Motor neuron (in vitro differentiated cells): ENCODE measurements around the gene DKK2. TPM values are rescaled to one million over a fixed set of nuclear protein-coding genes. Genes with fewer than 3 reads are reported as not detected.

ENCODE experiments used
- ATAC-seq, 8 experiments: fragments of 200-7000 bp; cut with Tn5 transposase; replicated peaks in 6 of 8; 2 replicates each; pipeline ENCODE4 v1.8.0; 2021; ENCODE audit warnings: mild to moderate bottlenecking in 8 of 8, moderate library complexity in 8 of 8
- H3K27ac ChIP-seq, 2 donors: fragments of 250-450 bp; sonication (Bioruptor Pico); 2 replicates each; pipeline ENCODE4 v1.9.0; 2021; ENCODE audit warnings: antibody characterized with exemption in 2 of 2, mild to moderate bottlenecking in 2 of 2, moderate library complexity in 1 of 2
- H3K4me1 ChIP-seq, 2 donors: fragments of 250-450 bp; sonication (Bioruptor Pico); replicated peaks in 1 of 2; 2 replicates each; pipeline ENCODE4 v1.6.1; 2021; ENCODE audit warnings: antibody characterized with exemption in 2 of 2, mild to moderate bottlenecking in 2 of 2, moderate library complexity in 1 of 2
- H3K4me3 ChIP-seq, 5 donors: fragments of 250-450 bp; sonication (Bioruptor Pico); 2 replicates each; pipeline ENCODE4 v1.9.0; 2021; ENCODE audit warnings: antibody characterized with exemption in 5 of 5, mild to moderate bottlenecking in 5 of 5, moderate library complexity in 4 of 5
- WGBS, 10 experiments: fragments of 450-650 bp; shearing (Covaris generic); methylation state at CpG; one replicate each; pipeline ENCODE4 v1.0.0; 2022; 5-methylcytosine and 5-hydroxymethylcytosine counted together
- in situ Hi-C, 9 experiments: fragments of 400-800 bp; cut with MboI; loops; one replicate each; pipeline ENCODE4 v1.15.0; 2021; ENCODE audit warnings: low sequenced_read_pairs in 9 of 9, low pct_unique_long_range_greater_than_20kb in 2 of 9; ENCODE audit not compliant: unreplicated experiment in 9 of 9
- total RNA-seq, 8 experiments: library from RNA; unstranded; fragments of 300-600 nt; gene quantifications; 2 replicates each; pipeline versions ENCODE4 v1.2.3 to v1.2.4, GENCODE V29; 2022

The DKK2 gene, protein sequence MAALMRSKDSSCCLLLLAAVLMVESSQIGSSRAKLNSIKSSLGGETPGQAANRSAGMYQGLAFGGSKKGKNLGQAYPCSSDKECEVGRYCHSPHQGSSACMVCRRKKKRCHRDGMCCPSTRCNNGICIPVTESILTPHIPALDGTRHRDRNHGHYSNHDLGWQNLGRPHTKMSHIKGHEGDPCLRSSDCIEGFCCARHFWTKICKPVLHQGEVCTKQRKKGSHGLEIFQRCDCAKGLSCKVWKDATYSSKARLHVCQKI
- total RNA-seq, result 10 to 100 TPM in 1 of 8 experiments, 1 to 10 TPM in 1, under 1 TPM in 6; 0.09 to 12.0 (median 0.54) TPM

DNA sequence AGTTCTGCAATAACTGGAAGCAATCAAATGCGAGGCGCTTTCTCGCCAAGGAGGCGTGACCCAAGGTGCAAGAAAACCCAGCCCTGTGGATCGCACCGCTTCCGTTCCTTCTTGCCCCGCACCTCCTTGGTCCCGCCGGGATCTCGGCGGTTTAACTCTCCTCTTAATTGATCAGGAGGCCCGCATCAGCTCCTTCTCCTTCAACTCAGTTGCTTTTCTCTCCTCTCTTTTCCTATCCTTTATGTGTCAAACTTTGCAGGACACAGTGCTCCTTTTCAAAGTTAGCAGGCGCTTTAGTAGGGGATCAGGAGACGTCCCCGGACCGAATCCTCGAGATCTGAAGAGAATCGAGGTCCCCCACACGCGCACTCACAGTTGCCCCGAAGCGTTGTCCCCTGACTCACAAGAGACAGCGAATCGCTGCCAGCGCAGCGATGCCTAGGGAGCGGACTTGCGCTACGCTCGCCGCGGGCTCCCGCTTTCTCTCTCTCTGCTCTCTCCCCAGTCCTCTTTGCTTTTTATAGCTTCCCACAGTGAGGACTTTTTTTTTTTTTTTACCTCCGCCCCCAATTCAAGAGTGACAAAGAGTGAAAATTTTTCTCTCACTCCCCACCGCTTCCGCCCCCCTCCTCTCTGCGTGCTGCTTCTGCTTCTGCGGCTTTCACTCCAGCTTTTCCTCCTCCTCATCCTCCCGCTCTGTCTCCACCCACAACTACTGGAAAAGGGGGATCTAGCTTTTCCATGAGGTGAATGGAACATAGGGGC is at the start of gene DKK2:
DKK2 (minus strand) TSS at position 495 of the 765 bp plus-strand sequence. CDS start 722 bp downstream, outside the sequence.
- Histone ChIP-seq H3K4me3 (peak within 1 kb of the TSS; percentile 28 to 58 (median 41)), H3K4me1 (peaks cover 3 to 4% of the 10 kb centered on the region in 2 donors), H3K27ac (no peak within 1 kb of the TSS)
- in situ Hi-C loops, result no loop called here
- peak; percentile 2 to 45 (median 33) for ATAC-seq
- WGBS, 10 experiments, result 0 to 6% (median 0%) methylated on average over 2 to 12 of the region's 40 CpGs; no CpG with 5 or more reads in 3 of the 10 experiments

DNA sequence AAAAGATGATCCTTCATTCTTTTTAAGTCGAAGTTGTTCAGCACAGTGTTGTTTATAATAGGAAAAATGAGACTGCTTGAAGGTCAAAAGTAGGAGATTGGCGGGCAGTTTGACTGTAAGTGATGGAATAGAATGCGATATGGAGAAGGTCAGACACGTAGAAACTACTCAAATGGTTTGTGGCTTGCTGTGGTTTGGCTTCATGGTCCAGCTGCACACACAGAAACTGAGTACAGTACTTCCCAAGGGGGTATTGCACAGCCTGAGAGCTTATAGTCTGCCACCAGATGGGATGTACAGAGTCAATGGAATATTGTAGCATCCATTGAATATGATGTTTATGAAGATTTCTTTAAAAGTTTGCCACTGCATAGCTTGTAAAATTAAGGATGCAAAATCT is 41.1 kb upstream of the DKK2 start:
- ATAC-seq, result no peak
- H3K27ac ChIP-seq, result no peak overlapping the region
- H3K4me3 ChIP-seq, result no peak overlapping the region
- in situ Hi-C loops, result loop anchor here in 1 of 9 experiments (25.0 kb wide), 1 partner anchor 435 kb away; no protein-coding TSS in a partner anchor
- H3K4me1 ChIP-seq, result no peaks in the 10 kb centered on the region
- 52 to 100% (median 80%) methylated on average over 1 to 4 of the region's 4 CpGs; no CpG with 5 or more reads in 1 of the 10 experiments for WGBS, 10 experiments

GRCh38 chr4:107072836-107073736 is 37.0 kb upstream of the DKK2 start:
- ATAC-seq, result no peak

DNA sequence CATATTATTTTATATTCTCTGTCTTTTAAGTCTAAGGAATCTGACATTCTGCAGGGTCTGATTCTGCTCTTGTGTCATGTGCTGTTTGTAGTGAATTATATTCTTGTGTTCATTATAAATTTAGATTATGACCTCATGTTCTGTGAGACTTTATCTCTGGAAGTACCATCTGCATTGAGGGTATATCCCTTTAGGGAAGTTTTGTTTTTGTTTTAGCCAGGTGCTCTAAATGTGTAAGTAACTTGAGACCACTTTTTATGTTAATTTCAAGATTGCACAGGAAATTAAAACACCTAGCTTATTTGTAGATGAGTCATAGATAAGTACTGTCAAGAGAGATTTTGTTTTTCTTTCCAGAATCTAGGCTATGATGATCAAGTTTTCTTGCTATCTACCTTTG is 35.0 kb upstream of the DKK2 start:
- no peaks in the 10 kb centered on the region for H3K4me1 ChIP-seq
- H3K4me3 ChIP-seq, result no peak overlapping the region
- peak in 1 of 8 experiments; percentile 28 for ATAC-seq
- H3K27ac ChIP-seq, result no peak overlapping the region
- in situ Hi-C loops, result no loop called here

More at GRCh38 chr4:107072836-107073736, 37.0 kb upstream of the DKK2 start:
- in situ Hi-C loops, result no loop called here
- Histone ChIP-seq H3K4me3 (no peak overlapping the region), H3K27ac (no peak overlapping the region), H3K4me1 (no peaks in the 10 kb centered on the region)
- 97 to 100% methylated on average over 1 to 6 of the region's 32 CpGs; no CpG with 5 or more reads in 8 of the 10 experiments for WGBS, 10 experiments

DNA sequence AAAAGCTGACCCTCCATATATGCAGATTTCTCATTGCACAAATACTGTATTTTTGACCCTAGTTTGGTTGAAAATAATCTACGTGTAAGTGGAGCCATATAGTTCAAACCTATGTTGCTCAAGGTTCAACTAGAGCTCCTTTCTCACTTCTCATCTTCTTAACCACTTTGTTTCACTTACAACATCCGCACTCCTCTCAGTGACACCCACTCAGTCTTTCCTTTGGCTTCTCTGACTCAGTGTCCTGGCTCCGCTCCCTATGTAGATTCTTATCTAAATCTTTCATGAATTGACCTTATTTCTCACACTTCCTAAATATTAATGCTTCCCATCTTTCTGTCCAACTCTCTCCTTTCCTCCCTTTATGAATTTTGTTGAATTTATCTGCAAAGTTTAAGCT is 32.9 kb upstream of the DKK2 start:
- Histone ChIP-seq H3K4me3 (no peak overlapping the region), H3K4me1 (no peaks in the 10 kb centered on the region), H3K27ac (no peak overlapping the region)
- in situ Hi-C loops, result no loop called here
- ATAC-seq, result peak in 2 of 8 experiments; percentile 28 to 59
- 35 to 100% (median 63%) methylated on average over 1 to 3 of the region's 3 CpGs; no CpG with 5 or more reads in 1 of the 10 experiments for WGBS, 10 experiments

DNA sequence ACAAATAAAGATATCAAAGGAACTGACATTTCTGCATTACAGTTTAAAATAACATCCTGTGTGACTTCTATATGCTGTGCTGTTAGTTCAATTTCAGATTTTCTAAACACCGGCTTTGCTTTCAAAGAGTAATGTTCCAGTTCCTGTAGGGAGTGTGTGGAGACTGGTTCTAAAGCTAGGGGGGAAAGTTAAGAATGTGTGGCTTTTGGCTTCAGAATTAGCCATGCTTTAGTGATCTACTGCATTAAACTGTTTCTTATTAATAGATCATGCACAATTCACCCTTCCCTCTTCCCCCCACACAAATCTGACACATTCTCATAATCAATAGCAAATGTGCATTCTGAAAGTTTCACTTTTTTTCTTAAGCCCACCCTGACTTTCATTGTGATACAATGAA is 32.0 kb upstream of the DKK2 start:
- Histone ChIP-seq H3K27ac (no peak overlapping the region), H3K4me1 (no peaks in the 10 kb centered on the region), H3K4me3 (no peak overlapping the region)
- in situ Hi-C loops, result no loop called here
- no peak for ATAC-seq
- WGBS, 10 experiments, result 14 to 90% (median 43%) methylated on average over 1 of the region's 1 CpG; no CpG with 5 or more reads in 3 of the 10 experiments

DNA sequence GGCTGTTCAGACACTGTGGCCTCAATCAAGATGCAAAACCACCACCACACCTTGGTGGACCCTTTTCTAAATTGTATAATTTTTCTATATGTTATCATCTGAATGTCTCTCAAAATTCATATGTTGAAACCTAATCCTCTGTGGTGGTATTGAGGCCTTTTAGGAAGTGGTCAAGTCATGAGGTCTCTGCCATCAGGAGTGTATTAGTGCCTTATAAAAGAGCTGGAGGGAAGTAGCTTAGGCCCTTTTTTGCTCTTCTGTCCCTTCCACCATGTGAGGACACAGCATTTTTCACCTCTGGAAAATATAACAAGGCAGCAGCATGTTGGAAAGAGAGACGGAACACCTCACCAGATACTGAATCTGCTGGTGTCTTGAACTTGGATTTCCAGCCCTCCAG is 30.5 kb upstream of the DKK2 start:
- ATAC-seq, result no peak
- Histone ChIP-seq H3K27ac (no peak overlapping the region), H3K4me1 (no peaks in the 10 kb centered on the region), H3K4me3 (no peak overlapping the region)
- WGBS, 10 experiments, result 50 to 100% (median 100%) methylated on average over 1 of the region's 1 CpG; no CpG with 5 or more reads in 4 of the 10 experiments
- in situ Hi-C loops, result no loop called here

- H3K4me3 ChIP-seq, result no peak overlapping the region
- H3K4me1 ChIP-seq, result no peaks in the 10 kb centered on the region
- ATAC-seq, result no peak
- H3K27ac ChIP-seq, result no peak overlapping the region
- in situ Hi-C loops, result no loop called here
Observed at GRCh38 chr4:107065201-107065600, 29.1 kb upstream of the DKK2 start.

DNA sequence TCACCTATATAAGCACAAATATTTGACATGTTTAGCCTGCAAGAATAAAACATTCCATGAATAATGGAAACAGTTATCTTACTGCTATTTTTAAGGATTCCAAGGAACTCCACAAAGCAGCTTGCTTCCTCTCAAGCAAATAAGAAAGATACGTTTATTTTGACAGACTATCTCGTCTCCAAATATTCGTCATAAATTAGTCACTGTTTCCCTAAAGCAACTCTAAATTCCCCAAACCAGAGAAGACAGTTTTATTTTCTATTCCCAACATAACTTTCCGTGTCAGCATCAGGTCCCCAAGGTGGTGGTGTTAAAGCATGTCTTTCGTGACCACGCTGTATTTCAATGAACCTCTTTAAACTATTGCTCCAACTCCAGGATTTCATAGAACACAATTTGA is 24.3 kb upstream of the DKK2 start:
- no peak for ATAC-seq
- Histone ChIP-seq H3K4me1 (no peaks in the 10 kb centered on the region), H3K27ac (no peak overlapping the region), H3K4me3 (no peak overlapping the region)
- 18 to 100% (median 81%) methylated on average over 2 to 6 of the region's 6 CpGs; no CpG with 5 or more reads in 1 of the 10 experiments for WGBS, 10 experiments
- in situ Hi-C loops, result no loop called here

DNA sequence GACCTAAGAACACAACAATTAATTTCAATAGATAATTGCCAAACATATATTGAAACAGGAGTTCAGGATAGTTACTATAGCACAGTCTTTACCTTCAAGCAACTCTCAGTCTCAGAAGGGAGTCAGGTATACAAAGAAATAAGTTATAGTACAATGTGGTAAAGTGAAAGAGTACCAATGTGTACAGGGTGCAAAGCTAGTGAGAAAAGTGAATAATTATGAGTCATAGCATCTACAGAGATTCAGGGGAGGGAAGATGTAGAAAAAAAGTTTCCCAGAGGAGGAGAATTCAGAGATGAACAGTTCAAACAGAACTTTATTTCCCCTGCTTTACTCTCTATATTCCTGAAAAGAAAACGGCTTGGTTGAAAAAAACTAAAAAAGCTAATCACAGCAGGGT is 22.7 kb upstream of the DKK2 start:
- Histone ChIP-seq H3K4me1 (no peaks in the 10 kb centered on the region), H3K4me3 (no peak overlapping the region), H3K27ac (no peak overlapping the region)
- 0 to 100% (median 67%) methylated on average over 1 of the region's 1 CpG; no CpG with 5 or more reads in 1 of the 10 experiments for WGBS, 10 experiments
- ATAC-seq, result peak in 2 of 8 experiments; percentile 76 to 91
- in situ Hi-C loops, result no loop called here

GRCh38 chr4:107050525-107051135 is 14.5 kb upstream of the DKK2 start:
- Histone ChIP-seq H3K4me1 (no peaks in the 10 kb centered on the region), H3K27ac (no peak overlapping the region), H3K4me3 (no peak overlapping the region)
- WGBS, 10 experiments, result 8 to 75% (median 60%) methylated on average over 1 to 3 of the region's 3 CpGs; no CpG with 5 or more reads in 3 of the 10 experiments
- no peak for ATAC-seq
- in situ Hi-C loops, result no loop called here

- WGBS, 10 experiments, result 48 to 100% (median 89%) methylated on average over 1 of the region's 1 CpG
- in situ Hi-C loops, result no loop called here
- ATAC-seq, result no peak
- no peak overlapping the region for H3K27ac ChIP-seq
- H3K4me3 ChIP-seq, result no peak overlapping the region
- H3K4me1 ChIP-seq, result no peaks in the 10 kb centered on the region
Observed at GRCh38 chr4:107046261-107046660, 10.1 kb upstream of the DKK2 start.
